Uterus (tissue), 2 donors: ENCODE measurements around the gene GALNT15.

Experiments
- CTCF ChIP-seq, 4 experiments: fragments of 200-600 bp in 2 of 4; fragments of 450-650 bp in 2 of 4; sonication (generic) in 2 of 4; IDR thresholded peaks; one replicate each; pipeline ENCODE4 v1.5.1; 2016 to 2019; ENCODE audit warnings: antibody characterized with exemption in 4 of 4, mild to moderate bottlenecking in 2 of 4, moderate library complexity in 1 of 4
- POLR2A ChIP-seq, 2 donors: fragments of 450-650 bp; IDR thresholded peaks; one replicate each; pipeline ENCODE4 v1.6.1; 2016; ENCODE audit warnings: antibody characterized with exemption in 2 of 2, mild to moderate bottlenecking in 1 of 2, moderate library complexity in 1 of 2

GRCh38 chr3:16270855-16271254, 96.4 kb downstream of the GALNT15 start:
- TF ChIP-seq CTCF (IDR thresholded peaks at IDR 0.05) (no peak), POLR2A (IDR thresholded peaks at IDR 0.05) (no peak)
